ENCODE data around the gene PERM1. TPM values are rescaled to one million over a fixed set of nuclear protein-coding genes. Genes with fewer than 3 reads are reported as not detected.

The PERM1 gene
- total RNA-seq, 1 experiment from 2014 or later: 1.5 TPM

DNA sequence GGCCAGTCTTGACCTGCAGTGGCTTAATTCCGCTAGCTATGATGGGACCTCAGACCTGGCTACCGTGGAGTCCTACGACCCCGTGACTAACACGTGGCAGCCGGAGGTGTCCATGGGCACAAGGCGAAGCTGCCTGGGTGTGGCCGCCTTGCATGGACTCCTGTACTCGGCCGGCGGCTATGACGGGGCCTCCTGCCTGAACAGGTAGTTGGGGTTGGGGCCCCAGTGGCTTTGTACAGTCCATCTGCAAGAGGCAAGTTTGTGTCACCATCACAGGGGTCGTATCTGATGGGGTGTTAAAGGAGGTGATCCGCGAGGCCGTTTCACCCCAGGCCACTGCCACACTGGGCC lies 18.6 kb downstream of the PERM1 start:
- ChIA-PET POLR2A (no interaction called here), CTCF (no interaction called here)
- BruUV-seq (replicated peaks): no TSS peak
- no peak for ATAC-seq
- no peak for DNase-seq (ENCODE audit: low read depth, low spot score)
- Histone ChIP-seq H3K27me3 (ENCODE audit: control insufficient read depth, insufficient read depth, low read length) (no peaks in the 10 kb centered on the region), H3K4me1 (ENCODE audit: control insufficient read depth, insufficient read depth, low read length) (peaks cover 13% of the 10 kb centered on the region), H3K9me3 (ENCODE audit: control insufficient read depth, insufficient read depth, low read depth, low read length) (no peaks in the 10 kb centered on the region), H3K4me3 (ENCODE audit: low read depth in 2 of 2, low read length in 2 of 2) (no peak overlapping the region), H3K27ac (ENCODE audit: low read length) (no peak overlapping the region), H3K36me3 (ENCODE audit: control insufficient read depth, insufficient read depth, low read length) (peaks cover 6% of the 10 kb centered on the region; the same call in 1 of the 2 replicates)
- intact Hi-C loops (cut with micrococcal nuclease; ENCODE audit: unreplicated experiment) (no loop called here), in situ Hi-C loops (cut with HindIII; ENCODE audit: low pct_unique_long_range_greater_than_20kb, low sequenced_read_pairs) (no loop called here)
- TF ChIP-seq, protein P1, sequence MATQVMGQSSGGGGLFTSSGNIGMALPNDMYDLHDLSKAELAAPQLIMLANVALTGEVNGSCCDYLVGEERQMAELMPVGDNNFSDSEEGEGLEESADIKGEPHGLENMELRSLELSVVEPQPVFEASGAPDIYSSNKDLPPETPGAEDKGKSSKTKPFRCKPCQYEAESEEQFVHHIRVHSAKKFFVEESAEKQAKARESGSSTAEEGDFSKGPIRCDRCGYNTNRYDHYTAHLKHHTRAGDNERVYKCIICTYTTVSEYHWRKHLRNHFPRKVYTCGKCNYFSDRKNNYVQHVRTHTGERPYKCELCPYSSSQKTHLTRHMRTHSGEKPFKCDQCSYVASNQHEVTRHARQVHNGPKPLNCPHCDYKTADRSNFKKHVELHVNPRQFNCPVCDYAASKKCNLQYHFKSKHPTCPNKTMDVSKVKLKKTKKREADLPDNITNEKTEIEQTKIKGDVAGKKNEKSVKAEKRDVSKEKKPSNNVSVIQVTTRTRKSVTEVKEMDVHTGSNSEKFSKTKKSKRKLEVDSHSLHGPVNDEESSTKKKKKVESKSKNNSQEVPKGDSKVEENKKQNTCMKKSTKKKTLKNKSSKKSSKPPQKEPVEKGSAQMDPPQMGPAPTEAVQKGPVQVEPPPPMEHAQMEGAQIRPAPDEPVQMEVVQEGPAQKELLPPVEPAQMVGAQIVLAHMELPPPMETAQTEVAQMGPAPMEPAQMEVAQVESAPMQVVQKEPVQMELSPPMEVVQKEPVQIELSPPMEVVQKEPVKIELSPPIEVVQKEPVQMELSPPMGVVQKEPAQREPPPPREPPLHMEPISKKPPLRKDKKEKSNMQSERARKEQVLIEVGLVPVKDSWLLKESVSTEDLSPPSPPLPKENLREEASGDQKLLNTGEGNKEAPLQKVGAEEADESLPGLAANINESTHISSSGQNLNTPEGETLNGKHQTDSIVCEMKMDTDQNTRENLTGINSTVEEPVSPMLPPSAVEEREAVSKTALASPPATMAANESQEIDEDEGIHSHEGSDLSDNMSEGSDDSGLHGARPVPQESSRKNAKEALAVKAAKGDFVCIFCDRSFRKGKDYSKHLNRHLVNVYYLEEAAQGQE (IDR thresholded peaks at IDR 0.05; ENCODE audit: insufficient read depth in 1 of 2, low read depth in 2 of 2, low read length in 1 of 2): no peak
- TF ChIP-seq SIN3A (IDR thresholded peaks at IDR 0.05; ENCODE audit: borderline replicate concordance, insufficient read depth, low read depth, low read length) (no peak), POLR2AphosphoS5 (IDR thresholded peaks at IDR 0.05; ENCODE audit: low read depth, low read length) (no peak)
- TF ChIP-seq, protein P2, sequence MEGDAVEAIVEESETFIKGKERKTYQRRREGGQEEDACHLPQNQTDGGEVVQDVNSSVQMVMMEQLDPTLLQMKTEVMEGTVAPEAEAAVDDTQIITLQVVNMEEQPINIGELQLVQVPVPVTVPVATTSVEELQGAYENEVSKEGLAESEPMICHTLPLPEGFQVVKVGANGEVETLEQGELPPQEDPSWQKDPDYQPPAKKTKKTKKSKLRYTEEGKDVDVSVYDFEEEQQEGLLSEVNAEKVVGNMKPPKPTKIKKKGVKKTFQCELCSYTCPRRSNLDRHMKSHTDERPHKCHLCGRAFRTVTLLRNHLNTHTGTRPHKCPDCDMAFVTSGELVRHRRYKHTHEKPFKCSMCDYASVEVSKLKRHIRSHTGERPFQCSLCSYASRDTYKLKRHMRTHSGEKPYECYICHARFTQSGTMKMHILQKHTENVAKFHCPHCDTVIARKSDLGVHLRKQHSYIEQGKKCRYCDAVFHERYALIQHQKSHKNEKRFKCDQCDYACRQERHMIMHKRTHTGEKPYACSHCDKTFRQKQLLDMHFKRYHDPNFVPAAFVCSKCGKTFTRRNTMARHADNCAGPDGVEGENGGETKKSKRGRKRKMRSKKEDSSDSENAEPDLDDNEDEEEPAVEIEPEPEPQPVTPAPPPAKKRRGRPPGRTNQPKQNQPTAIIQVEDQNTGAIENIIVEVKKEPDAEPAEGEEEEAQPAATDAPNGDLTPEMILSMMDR (IDR thresholded peaks at IDR 0.05): no peak

DNA sequence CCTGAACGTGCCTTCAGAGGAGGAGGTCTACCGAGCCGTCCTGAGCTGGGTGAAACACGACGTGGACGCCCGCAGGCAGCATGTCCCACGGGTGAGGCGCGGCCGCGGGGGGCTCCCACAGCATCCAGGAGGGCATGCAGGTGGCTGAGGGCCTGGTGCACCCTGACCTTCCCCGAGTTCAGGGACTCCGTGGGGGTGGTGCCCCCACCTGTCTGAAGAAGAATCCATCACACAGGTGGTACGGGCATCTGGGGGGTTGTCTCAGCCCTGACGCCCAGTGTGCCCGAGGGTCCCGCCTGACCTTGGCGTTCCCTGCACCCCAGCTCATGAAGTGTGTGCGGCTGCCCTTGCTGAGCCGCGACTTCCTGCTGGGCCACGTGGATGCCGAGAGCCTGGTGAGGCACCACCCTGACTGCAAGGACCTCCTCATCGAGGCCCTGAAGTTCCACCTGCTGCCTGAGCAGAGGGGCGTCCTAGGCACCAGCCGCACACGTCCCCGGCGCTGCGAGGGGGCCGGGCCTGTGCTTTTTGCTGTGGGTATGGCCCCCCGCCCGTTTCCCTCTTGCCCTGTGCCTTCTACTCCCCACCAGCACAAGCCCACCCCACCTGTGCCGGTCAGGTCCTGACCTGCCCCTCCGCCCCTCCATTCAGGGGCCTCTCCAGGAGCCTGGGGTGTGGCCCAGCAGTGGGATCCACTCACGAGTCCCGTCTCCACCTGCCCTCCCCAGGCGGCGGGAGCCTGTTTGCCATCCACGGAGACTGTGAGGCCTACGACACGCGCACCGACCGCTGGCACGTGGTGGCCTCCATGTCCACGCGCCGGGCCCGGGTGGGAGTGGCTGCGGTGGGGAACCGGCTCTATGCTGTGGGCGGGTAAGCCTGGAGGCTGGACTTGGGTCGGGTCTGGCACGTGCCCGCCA lies 19.3 kb downstream of the PERM1 start:
- POLR2A ChIA-PET: no interaction called here
- DNase-seq (ENCODE audit: low read depth, low spot score) (no peak), ATAC-seq (no peak)
- TF ChIP-seq, protein P2 (IDR thresholded peaks at IDR 0.05): no peak
- TF ChIP-seq SIN3A (IDR thresholded peaks at IDR 0.05; ENCODE audit: borderline replicate concordance, insufficient read depth, low read depth, low read length): no peak
- TF ChIP-seq TCF7L2 (IDR thresholded peaks at IDR 0.05; ENCODE audit: low read depth, low read length): no peak
- no peak for TF ChIP-seq POLR2AphosphoS5 (IDR thresholded peaks at IDR 0.05; ENCODE audit: low read depth, low read length)
- TF ChIP-seq, protein P1 (IDR thresholded peaks at IDR 0.05; ENCODE audit: insufficient read depth in 1 of 2, low read depth in 2 of 2, low read length in 1 of 2): no peak
- Histone ChIP-seq H3K36me3 (ENCODE audit: control insufficient read depth, insufficient read depth, low read length) (peaks cover 6% of the 10 kb centered on the region; the same call in 1 of the 2 replicates), H3K27ac (ENCODE audit: low read length) (no peak overlapping the region), H3K27me3 (ENCODE audit: control insufficient read depth, insufficient read depth, low read length) (no peaks in the 10 kb centered on the region), H3K9me3 (ENCODE audit: control insufficient read depth, insufficient read depth, low read depth, low read length) (no peaks in the 10 kb centered on the region), H3K4me3 (ENCODE audit: low read depth in 2 of 2, low read length in 2 of 2) (no peak overlapping the region), H3K4me1 (ENCODE audit: control insufficient read depth, insufficient read depth, low read length) (peaks cover 12% of the 10 kb centered on the region)
- in situ Hi-C loops (cut with HindIII; ENCODE audit: low pct_unique_long_range_greater_than_20kb, low sequenced_read_pairs): no loop called here
- no TSS peak for BruUV-seq (replicated peaks)
- CTCF ChIA-PET: no interaction called here
- intact Hi-C loops (cut with micrococcal nuclease; ENCODE audit: unreplicated experiment): no loop called here

All from Panc1 (cell line).